Measurements from ENCODE around the gene ASB1. TPM values are rescaled to one million over a fixed set of nuclear protein-coding genes. Genes with fewer than 3 reads are reported as not detected.

ASB1 gene
- total RNA-seq, 4 donors from 2014 or later, result 17.1 to 48.8 (median 22.1) TPM

DNA sequence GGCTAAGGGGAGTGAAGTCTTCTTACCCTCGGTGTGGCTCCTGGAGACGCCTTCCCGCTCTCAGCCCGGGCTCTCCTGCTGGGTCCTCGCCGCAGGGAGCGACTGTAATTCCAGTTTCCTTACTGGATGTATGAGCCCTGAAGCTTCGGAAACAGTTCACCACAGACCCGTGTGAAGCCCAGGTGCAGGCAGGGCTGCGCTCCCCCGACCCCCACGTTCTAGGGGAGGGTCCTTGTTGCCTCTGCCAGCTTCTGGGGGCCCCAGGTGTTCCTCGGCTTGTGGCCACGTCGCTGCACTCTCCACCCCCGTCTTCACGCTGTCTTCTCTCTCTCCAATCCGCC, 5.1 kb upstream of the ASB1 start:
- DNase-seq (ENCODE audit: low spot score in 2 of 2), result no peak
- peak overlapping the region; percentile 61 for H3K27ac ChIP-seq
- no peaks in the 10 kb centered on the region for H3K9me3 ChIP-seq
- no peaks in the 10 kb centered on the region for H3K27me3 ChIP-seq
- H3K4me3 ChIP-seq, result no peak overlapping the region
- TF ChIP-seq POLR2AphosphoS5 (IDR thresholded peaks at IDR 0.05), result no peak
- TF ChIP-seq EP300 (IDR thresholded peaks at IDR 0.05), result no peak
- TF ChIP-seq, protein P1, sequence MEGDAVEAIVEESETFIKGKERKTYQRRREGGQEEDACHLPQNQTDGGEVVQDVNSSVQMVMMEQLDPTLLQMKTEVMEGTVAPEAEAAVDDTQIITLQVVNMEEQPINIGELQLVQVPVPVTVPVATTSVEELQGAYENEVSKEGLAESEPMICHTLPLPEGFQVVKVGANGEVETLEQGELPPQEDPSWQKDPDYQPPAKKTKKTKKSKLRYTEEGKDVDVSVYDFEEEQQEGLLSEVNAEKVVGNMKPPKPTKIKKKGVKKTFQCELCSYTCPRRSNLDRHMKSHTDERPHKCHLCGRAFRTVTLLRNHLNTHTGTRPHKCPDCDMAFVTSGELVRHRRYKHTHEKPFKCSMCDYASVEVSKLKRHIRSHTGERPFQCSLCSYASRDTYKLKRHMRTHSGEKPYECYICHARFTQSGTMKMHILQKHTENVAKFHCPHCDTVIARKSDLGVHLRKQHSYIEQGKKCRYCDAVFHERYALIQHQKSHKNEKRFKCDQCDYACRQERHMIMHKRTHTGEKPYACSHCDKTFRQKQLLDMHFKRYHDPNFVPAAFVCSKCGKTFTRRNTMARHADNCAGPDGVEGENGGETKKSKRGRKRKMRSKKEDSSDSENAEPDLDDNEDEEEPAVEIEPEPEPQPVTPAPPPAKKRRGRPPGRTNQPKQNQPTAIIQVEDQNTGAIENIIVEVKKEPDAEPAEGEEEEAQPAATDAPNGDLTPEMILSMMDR (IDR thresholded peaks at IDR 0.05), result no peak
- no peak for TF ChIP-seq POLR2A (IDR thresholded peaks at IDR 0.05)
- H3K4me1 ChIP-seq, result peaks cover 35% of the 10 kb centered on the region
- 69% methylated on average over 17 of the region's 18 CpGs for WGBS
- H3K36me3 ChIP-seq, result no peaks in the 10 kb centered on the region

DNA sequence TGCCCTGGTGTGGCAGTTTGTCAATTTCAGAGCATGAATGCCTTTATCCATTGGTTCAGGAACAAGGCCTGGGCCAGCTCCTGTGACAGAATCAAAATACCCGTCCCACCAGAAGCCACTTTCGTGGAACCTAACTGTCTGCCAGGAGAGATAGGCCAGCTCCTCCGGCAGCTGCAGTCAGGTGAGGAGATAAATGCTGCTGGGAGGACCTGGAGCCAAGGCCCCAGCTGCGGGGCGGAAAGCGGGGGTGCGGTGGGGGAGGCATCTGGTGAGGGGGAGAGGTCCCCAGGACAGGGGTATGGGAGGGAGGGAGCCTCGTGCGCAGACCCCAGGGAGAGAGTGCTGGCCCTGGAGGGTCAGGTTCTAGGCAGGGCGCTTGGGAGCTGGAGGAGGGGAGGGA, 4.4 kb upstream of the ASB1 start:
- Histone ChIP-seq H3K27me3 (no peaks in the 10 kb centered on the region), H3K4me1 (peaks cover 34% of the 10 kb centered on the region), H3K9me3 (no peaks in the 10 kb centered on the region), H3K27ac (no peak overlapping the region), H3K36me3 (no peaks in the 10 kb centered on the region), H3K4me3 (no peak overlapping the region)
- no peak for DNase-seq (ENCODE audit: low spot score in 2 of 2)
- no peak for TF ChIP-seq POLR2A (IDR thresholded peaks at IDR 0.05)
- TF ChIP-seq EP300 (IDR thresholded peaks at IDR 0.05), result no peak
- no peak for TF ChIP-seq POLR2AphosphoS5 (IDR thresholded peaks at IDR 0.05)
- TF ChIP-seq, protein P1 (IDR thresholded peaks at IDR 0.05), result no peak
- 92% methylated on average over 10 of the region's 10 CpGs for WGBS

DNA sequence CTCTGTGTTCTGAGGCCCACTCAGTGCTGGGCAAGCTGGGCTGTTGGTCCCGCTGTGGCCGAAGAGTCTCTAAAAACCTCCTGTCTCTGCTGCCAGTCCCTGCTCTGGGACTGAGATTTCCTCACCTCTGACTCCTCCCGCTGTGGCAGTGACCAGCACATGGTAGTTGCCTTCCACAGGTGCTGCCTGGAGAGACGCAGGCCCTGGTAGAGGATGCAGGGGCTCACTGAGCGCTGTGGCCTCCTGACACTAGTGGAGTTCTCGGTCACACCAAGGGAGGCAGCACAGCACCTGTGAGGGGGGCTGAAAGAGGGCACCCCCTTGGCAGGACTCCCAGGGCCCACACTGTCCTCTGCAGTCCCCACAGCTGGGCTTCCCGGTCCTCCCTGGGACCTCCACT, 3.8 kb upstream of the ASB1 start:
- H3K27me3 ChIP-seq, result no peaks in the 10 kb centered on the region
- TF ChIP-seq EP300 (IDR thresholded peaks at IDR 0.05), result no peak
- TF ChIP-seq, protein P1 (IDR thresholded peaks at IDR 0.05), result no peak
- no peak for TF ChIP-seq POLR2A (IDR thresholded peaks at IDR 0.05)
- TF ChIP-seq POLR2AphosphoS5 (IDR thresholded peaks at IDR 0.05), result no peak
- no peak overlapping the region for H3K27ac ChIP-seq
- WGBS, result no CpG with 5 or more reads among the region's 7 CpGs
- DNase-seq (ENCODE audit: low spot score in 2 of 2), result no peak
- H3K9me3 ChIP-seq, result no peaks in the 10 kb centered on the region
- no peak overlapping the region for H3K4me3 ChIP-seq
- H3K4me1 ChIP-seq, result peaks cover 39% of the 10 kb centered on the region
- no peaks in the 10 kb centered on the region for H3K36me3 ChIP-seq

DNA sequence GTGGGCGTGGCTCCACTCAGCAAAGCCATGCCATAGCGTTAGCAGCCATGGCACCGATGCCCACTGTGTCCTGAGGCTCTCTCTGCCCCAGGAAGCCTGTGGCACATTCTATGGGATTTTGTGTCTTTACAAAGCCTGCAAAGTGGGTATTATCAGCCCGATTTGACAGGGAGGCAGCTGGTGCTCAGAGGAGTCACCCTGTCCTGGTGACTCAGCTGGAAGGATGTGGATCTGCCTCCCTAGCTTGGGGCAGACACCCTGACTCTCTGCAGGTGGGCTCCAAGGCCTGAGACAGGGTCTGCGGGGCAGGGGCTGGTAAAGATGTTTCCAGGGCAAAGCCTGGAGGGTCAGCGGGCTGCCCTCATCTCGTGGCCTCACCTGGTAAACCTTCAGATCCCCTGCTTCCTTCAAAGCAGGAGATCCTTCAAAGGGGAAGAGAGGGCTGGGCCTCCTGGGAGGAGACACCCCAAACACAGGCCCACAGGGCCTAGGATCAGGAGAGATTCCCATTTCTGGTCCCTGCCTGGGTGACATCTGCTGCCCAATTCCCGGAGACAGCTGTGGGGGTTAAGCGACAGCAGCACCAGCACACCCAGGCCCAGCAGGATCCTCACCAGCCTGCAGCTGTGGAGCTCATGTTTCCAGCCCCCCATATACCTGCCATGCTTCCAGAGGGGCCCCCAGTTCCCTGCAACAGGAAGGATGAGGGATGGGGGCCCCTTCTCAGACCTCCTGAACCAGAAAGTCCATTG, 3.0 kb upstream of the ASB1 start:
- no peak overlapping the region for H3K27ac ChIP-seq
- peaks cover 47% of the 10 kb centered on the region for H3K4me1 ChIP-seq
- no peak for DNase-seq (ENCODE audit: low spot score in 2 of 2)
- H3K27me3 ChIP-seq, result no peaks in the 10 kb centered on the region
- H3K9me3 ChIP-seq, result no peaks in the 10 kb centered on the region
- TF ChIP-seq, protein P1 (IDR thresholded peaks at IDR 0.05), result no peak
- H3K36me3 ChIP-seq, result no peaks in the 10 kb centered on the region
- WGBS, result 90% methylated on average over 5 of the region's 9 CpGs
- no peak overlapping the region for H3K4me3 ChIP-seq

DNA sequence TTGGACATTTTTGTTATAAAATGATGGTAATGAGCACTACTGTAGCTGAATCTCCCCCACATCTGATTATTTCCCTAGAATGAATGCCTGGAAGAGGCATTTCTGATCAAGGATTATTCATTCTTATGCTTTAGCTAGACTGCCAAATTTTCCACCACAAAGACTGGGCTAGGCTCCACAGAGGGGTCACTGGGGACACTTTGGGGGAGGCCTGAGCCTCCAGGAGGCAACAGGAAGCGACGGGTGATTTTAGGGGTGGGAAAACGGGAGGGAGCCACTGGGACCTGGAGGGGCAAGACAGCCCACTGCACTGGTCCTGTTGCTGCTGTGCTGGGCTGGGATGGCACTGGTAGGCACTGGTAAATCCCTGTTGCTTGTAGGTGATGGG, 2.4 kb upstream of the ASB1 start:
- WGBS, result 74% methylated on average over 3 of the region's 3 CpGs
- no peak for DNase-seq (ENCODE audit: low spot score in 2 of 2)

More for the DNA sequence above, 2.4 kb upstream of the ASB1 start:
- Histone ChIP-seq H3K4me1 (peaks cover 48% of the 10 kb centered on the region), H3K36me3 (no peaks in the 10 kb centered on the region), H3K4me3 (no peak overlapping the region), H3K27me3 (no peaks in the 10 kb centered on the region), H3K27ac (no peak overlapping the region), H3K9me3 (no peaks in the 10 kb centered on the region)
- TF ChIP-seq POLR2A (IDR thresholded peaks at IDR 0.05) (no peak), POLR2AphosphoS5 (IDR thresholded peaks at IDR 0.05) (no peak), EP300 (IDR thresholded peaks at IDR 0.05) (no peak)
- TF ChIP-seq, protein P1 (IDR thresholded peaks at IDR 0.05), result no peak

All from suprapubic skin (tissue), 4 donors.